22Rv1 (cell line): ENCODE measurements around the gene CA5A.
"Not testable (repeated sequence)": the region's sequence is repeated elsewhere in the genome, so short reads cannot be mapped to it uniquely, and the experiment has no call there.

Source experiments
- H3K27ac ChIP-seq: fragments of 450-650 bp; 2 replicates; pipeline ENCODE4 v1.5.1; 2017
- ZFX ChIP-seq: fragments of 450-650 bp; IDR thresholded peaks from 2 replicates; pipeline ENCODE4 v1.6.1; 2017; ENCODE audit warnings: antibody characterized with exemption, borderline replicate concordance
- TF ChIP-seq, protein P1 (sequence below): fragments of 450-650 bp; IDR thresholded peaks from 2 replicates; pipeline ENCODE4 v1.5.1; 2017; ENCODE audit warnings: mild to moderate bottlenecking

CA5A gene

DNA sequence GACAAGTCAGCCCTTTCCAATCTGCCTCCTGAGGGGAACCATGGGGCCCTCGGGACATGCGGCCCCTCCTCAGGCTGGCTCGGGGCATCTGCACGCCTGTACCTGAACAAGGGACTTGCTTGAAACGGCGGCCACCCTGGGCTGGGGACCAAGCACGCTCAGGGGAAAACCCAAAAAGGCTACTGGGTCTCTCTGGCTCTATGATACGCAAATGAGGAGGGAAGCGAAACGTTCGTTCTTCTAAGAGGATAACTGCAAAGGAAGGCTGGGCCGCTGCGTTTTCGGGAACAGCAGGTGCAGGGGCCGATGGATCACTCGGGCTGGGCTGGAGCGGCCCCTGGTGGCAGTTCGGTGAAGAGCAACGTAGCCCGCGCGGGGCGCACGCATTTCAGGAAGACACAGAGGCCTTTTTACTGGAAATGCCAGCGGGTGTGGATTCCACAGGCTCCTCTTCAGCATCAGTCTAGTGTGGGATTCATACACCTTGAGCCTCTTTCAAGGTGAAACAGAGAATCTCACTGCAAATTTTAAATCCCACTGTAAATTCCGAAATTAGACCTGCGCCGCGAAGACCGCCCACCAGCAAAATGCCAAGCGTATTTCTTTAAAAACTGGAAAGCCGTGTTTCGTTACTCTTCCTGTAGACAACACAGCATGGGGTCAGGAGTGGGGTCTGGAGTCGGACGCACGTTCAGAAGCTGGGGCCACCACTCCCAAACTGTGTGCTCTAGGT, 27.0 kb downstream of the CA5A start:
- H3K27ac ChIP-seq = not testable (repeated sequence)
- TF ChIP-seq, protein P1, sequence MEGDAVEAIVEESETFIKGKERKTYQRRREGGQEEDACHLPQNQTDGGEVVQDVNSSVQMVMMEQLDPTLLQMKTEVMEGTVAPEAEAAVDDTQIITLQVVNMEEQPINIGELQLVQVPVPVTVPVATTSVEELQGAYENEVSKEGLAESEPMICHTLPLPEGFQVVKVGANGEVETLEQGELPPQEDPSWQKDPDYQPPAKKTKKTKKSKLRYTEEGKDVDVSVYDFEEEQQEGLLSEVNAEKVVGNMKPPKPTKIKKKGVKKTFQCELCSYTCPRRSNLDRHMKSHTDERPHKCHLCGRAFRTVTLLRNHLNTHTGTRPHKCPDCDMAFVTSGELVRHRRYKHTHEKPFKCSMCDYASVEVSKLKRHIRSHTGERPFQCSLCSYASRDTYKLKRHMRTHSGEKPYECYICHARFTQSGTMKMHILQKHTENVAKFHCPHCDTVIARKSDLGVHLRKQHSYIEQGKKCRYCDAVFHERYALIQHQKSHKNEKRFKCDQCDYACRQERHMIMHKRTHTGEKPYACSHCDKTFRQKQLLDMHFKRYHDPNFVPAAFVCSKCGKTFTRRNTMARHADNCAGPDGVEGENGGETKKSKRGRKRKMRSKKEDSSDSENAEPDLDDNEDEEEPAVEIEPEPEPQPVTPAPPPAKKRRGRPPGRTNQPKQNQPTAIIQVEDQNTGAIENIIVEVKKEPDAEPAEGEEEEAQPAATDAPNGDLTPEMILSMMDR = peak; percentile 89

DNA sequence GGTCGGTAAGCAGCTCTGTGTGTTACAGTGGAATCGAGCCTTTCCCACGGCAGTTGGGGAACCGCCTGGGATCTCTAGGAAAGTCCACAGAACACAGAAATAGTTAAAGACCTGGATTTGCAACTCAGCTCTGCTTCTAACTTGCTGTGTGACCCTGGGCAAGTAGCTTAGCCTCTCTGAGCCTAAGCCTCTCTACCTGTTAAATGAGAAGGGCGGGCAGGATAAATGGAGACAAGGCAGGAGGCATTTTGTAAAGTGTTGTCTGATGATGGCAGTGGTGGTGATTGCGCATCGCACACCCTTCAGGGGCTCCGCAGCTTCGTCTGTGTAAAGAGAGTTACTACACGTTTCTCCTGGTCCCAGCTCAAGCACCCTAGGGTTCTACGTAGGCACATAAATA, 28.2 kb downstream of the CA5A start:
- H3K27ac ChIP-seq = not testable (repeated sequence)

DNA sequence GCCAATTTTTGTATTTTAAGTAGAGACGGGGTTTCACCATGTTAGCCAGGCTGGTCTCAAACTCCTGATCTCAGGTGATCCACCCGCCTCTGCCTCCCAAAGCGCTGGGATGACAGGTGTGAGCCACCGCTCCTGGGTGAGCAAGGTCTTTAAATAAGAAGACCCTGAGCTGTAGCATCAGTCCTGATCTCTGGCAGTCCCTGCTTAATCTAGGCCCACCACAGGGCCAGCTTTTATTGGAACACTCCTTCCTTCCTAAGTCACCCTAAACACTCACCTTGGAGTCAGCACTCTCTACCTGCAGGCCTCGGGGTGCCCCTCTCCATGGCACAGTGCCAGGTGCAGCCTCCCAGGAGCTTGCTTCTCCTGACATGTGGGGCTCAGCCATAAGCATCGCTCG, 30.8 kb downstream of the CA5A start:
- H3K27ac ChIP-seq = not testable (repeated sequence)

DNA sequence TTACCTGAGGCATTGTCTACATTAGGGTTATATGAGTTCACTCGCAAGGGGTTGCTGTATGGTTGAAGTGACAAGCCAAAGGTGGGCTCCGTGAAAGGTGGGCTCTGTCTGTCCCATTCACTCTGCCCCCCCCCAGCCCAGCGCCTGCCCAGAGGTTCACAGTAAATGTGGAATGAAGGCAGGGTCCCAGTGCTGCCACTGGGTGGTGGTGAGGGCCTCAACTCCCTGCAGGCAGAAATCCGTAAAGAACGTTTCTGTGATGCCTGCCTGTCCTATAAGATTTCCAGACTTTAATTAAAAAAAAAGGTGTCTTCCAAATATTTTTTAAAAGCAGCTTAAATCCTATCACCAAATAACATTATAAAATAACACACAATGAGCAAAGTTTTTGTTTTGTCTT, 31.4 kb downstream of the CA5A start:
- not testable (repeated sequence) for H3K27ac ChIP-seq

DNA sequence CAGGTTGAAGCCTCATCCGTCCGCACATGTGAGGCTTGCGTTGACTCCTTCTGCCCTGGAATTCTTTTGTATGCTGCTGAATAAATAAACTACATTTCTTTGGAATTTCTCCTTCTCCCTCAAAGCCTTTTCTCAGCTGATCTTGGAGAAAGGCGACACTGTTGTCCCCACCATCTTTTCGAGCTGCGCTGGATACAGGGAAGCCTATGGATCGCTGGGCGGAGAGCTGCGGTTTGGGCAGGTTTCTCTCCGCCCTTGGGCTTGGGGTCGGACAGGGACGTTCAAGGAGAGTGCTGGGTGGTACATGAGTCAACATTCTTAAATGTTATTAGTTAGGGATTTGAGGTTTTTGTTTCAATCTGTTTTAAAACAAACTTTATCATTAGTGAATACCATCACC, 35.8 kb downstream of the CA5A start:
- H3K27ac ChIP-seq = not testable (repeated sequence)

DNA sequence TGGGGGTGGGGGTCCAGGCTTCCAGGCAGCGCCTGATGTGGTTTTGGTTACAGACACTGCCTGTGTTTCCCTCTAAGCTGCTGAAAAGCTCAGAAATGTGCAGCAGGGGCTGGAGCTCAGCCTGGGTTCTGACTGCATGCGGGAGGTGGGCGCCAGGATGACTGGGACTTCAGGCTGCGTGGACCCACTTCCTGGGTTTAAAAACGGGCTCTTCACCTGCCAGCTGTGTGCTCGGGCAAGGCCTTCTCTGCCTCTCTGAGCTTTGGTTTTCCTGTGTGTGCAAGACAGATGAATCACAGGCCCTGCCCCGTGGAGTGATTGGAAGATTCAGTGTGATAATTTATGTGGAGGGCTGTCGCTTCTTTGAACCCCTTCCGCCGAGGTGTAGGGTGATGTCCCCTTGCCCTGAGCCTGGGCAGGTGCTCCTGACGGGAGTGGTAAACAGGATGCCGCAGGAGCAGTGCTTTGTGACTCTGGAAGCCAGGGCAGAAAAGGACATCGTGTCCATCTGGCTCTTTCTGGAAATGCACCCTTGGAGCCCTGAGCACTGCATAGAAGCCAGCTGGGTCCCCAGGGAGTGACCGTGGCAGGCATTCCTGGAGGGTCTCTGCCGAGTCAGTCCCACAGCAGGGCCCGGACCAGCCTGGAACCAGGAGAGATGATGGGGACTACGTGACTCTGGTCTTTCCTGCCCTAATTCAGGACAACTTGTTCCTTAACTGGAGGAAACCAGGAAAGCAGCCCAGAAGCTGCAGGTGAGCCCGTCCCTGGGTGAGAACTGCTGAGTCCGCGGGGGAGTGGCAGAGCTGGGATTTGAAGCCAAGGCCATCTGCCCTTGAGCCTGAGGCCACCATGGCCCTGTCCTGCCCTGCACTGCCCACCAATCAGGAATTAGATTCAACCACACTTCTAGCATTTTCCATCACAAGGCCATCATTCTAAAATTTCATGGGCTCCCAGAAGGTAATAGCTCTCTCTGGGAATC, 38.5 kb downstream of the CA5A start:
- H3K27ac ChIP-seq = no peak overlapping the region
- TF ChIP-seq, protein P1 = no peak
- no peak for TF ChIP-seq ZFX

DNA sequence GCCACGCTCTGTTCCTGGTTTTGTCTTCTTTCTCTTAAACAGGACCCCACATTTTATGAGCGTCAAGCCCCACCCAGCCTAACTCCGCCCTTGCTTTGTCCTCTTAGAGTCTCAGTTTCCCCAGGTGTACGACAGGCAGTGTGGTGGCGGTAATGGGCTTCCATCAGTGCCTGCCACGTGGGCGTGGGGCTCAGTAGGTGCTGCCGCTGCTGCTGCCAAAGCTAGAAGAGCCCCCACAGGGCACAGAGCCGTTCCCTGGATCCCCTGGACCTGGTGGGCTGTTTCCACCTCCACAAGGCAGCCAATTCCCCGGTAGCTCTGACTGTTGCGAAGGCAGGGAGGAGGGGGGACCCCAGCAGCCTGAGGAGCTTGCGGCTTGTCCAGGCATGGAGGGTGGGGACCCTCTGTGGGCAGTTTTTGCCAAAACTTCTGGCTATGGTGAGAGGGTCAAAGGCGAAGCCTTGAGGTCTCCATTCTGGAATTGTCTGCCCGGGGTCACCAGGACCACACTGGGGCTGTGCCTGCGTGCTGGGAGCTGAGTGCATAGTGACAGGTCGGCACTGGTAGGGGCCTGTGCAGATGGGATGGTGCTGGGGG, 39.3 kb downstream of the CA5A start:
- not testable (repeated sequence) for H3K27ac ChIP-seq

DNA sequence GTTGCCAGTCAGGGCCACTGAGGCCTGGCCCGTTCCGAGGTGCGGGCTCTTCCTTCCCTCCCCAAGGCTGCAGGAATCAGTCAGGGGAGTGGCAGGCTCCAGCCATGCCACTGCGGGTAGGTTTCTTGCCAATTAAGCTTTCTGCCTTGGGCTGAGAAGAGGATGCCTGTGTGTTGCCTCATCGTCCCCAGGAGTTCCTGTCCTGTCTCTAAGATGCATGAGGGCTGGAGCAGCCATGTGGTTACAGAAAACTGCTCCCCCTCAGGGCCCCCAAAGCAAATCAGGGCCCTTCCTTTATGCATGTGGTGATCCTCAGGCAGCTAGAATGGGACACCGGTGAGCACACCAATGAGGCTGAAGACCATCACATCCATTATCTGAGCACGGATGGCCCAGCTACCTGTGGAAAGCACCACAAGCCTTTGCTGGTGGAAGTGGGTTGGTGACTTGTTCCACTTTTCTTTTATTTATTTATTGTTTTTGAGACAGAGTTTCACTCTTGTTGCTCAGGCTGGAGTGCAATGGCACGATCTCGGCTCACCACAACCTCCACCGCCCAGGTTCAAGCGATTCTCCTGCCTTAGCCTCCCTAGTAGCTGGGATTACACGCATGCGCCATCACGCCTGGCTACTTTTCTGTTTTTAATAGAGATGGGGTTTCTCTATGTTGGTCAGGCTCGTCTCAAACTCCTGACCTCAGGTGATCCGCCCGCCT, 40.0 kb downstream of the CA5A start:
- not testable (repeated sequence) for H3K27ac ChIP-seq

DNA sequence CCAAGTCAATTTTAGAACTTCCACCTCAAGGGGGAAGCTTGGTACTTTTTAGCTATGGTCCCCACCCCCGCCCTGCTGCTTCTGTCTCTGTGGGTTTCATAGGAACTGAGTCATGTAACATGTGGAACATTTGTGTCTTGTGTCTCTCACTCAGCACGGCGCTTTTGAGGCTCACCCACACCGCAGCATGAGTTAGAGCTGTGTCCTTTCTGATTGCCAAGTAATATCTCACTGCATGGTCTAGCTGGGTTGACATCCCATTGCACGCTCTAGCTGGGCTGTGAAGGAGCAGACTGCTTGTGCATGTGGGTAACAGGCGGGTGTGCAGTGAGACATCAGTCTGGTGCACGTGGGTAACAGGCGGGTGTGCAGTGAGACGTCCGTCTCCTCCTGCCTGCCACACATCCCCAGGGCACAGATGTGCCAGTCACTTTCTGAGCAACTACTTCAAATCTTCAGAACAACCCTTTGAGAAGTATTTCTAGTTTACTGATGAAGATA, 40.6 kb downstream of the CA5A start:
- no peak overlapping the region for H3K27ac ChIP-seq
- TF ChIP-seq, protein P1 = no peak
- no peak for TF ChIP-seq ZFX

DNA sequence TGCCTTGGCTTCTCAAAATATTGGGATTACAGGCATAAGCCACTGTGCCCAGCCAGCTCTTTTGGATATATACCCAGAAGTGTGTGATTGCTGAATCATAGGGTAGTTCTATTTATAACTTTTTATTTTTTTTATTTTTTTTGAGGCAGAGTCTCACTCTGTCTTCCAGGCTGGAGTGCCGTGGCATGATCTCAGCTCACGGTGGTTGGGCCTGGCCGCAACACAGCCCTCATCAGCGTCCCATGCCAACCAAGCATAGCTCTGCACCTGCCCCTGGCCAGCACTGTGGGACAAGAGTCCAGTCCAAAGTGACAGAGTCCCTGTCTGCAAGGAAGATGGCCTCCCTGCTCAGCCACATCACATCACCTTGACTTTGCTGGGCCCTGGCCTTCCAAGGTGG, 42.3 kb downstream of the CA5A start:
- not testable (repeated sequence) for H3K27ac ChIP-seq

DNA sequence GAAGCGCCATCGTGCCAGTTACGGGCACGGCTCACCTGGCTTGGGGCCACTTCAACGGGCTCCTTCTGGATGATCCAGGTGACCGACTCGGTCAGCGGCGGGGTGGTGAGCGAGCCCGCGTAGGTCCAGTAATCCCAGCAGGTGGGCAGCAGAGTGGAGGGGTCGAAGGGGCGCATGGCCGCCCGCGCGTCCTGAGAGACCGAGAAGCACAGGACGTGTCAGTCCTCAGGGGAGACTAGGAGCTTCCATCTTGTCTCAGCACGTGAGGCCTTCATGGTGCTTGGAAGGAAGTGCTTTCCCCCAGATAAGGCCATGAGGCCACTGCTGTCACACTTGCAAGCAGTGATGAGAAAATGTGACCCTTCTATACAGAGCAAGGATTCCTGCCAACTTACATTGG, 44.6 kb downstream of the CA5A start:
- no peak overlapping the region for H3K27ac ChIP-seq
- TF ChIP-seq, protein P1 = no peak
- no peak for TF ChIP-seq ZFX
